ENCODE measurements around the gene STK17B. TPM values are rescaled to one million over a fixed set of nuclear protein-coding genes. Genes with fewer than 3 reads are reported as not detected.

Gene STK17B
- total and polyA plus RNA-seq, 2 of the 13 experiments (the other 11 are each of a cell fraction or from before 2014, with no cell fraction given) = 1.6 to 4.5 TPM

DNA sequence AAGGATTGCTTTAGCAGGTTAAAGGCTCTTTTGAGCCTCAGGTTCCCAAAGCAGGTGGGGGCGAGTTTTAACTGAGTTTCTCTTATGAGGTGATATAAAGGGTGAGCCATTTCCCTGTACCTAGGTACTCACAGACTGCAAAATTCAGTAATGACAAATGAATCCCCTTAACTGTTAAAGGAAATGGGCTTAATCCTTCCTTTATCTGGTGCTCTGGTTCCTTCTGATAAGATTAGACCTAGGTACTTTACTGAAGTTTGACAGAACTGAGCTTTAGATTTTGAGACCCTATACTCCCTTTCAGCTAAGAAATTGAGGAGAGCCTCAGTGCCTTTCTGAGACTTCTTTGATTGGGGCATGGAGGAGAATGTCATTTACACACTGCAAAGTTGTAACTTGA lies 42.6 kb downstream of the STK17B start:
- DNase-seq (ENCODE audit: low spot score) = no peak
- no TSS peak for BruUV-seq (replicated peaks)
- Histone ChIP-seq H3K9ac (ENCODE audit: insufficient read depth, low read depth, low read length) (no peak overlapping the region), H3K27me3 (ENCODE audit: control insufficient read depth in 1 of 2, insufficient read depth in 2 of 2, low read length in 2 of 2) (0 out of 5 replicates have a peak, but pooled peaks cover 0 to 5% of the 10 kb centered on the region in 2 experiments), H4K20me1 (ENCODE audit: insufficient read depth, low read length) (no peaks in the 10 kb centered on the region), H3K4me1 (ENCODE audit: insufficient read depth, low read length) (peaks cover 8% of the 10 kb centered on the region), H2AFZ (ENCODE audit: low read length) (no peak overlapping the region), H3K36me3 (replicated peaks in 1 of 2; ENCODE audit: control insufficient read depth in 1 of 2, insufficient read depth in 2 of 2, low read length in 2 of 2) (no peaks in the 10 kb centered on the region), H3K27ac (ENCODE audit: extremely low read length, insufficient read depth, low read length) (no peak overlapping the region), H3K4me3 (replicated peaks in 1 of 3; ENCODE audit: insufficient read depth in 1 of 3, low read depth in 2 of 3, low read length in 3 of 3) (no peak overlapping the region), H3K9me3 (ENCODE audit: low read length) (no peaks in the 10 kb centered on the region), H3K4me2 (ENCODE audit: low read depth, low read length) (no peak overlapping the region), H3K79me2 (ENCODE audit: insufficient read depth, low read length) (no peaks in the 10 kb centered on the region)
- TF ChIP-seq KDM5A (IDR thresholded peaks at IDR 0.05; ENCODE audit: borderline replicate concordance, low read length) (no peak), ZNF570 (CRISPR knock-in tag; IDR thresholded peaks at IDR 0.05; ENCODE audit: borderline replicate concordance) (no peak), TSC22D2 (CRISPR knock-in tag; IDR thresholded peaks at IDR 0.05; ENCODE audit: borderline replicate concordance) (no peak), MAZ (IDR thresholded peaks at IDR 0.05; ENCODE audit: borderline replicate concordance, low read depth, low read length) (no peak), MAZ (CRISPR knock-in tag; IDR thresholded peaks at IDR 0.05; ENCODE audit: low read depth) (no peak), AGO1 (IDR thresholded peaks at IDR 0.05; ENCODE audit: low read depth, low read length, poor library complexity, severe bottlenecking) (no peak), U2AF2 (IDR thresholded peaks at IDR 0.05; ENCODE audit: low read depth, low read length) (no peak), PHF5A (CRISPR knock-in tag; IDR thresholded peaks at IDR 0.05; ENCODE audit: low read depth, unreplicated experiment) (no peak), NFKBIZ (CRISPR knock-in tag; IDR thresholded peaks at IDR 0.05) (no peak), TGIF2 (CRISPR knock-in tag; IDR thresholded peaks at IDR 0.05) (no peak), ZNF549 (CRISPR knock-in tag; IDR thresholded peaks at IDR 0.05) (no peak), CC2D1A (CRISPR knock-in tag; IDR thresholded peaks at IDR 0.05) (no peak), PTBP1 (IDR thresholded peaks at IDR 0.05; ENCODE audit: low read depth, low read length, poor library complexity, severe bottlenecking) (no peak), REXO4 (CRISPR knock-in tag; IDR thresholded peaks at IDR 0.05; ENCODE audit: borderline replicate concordance) (no peak)
- TF ChIP-seq, protein P1, sequence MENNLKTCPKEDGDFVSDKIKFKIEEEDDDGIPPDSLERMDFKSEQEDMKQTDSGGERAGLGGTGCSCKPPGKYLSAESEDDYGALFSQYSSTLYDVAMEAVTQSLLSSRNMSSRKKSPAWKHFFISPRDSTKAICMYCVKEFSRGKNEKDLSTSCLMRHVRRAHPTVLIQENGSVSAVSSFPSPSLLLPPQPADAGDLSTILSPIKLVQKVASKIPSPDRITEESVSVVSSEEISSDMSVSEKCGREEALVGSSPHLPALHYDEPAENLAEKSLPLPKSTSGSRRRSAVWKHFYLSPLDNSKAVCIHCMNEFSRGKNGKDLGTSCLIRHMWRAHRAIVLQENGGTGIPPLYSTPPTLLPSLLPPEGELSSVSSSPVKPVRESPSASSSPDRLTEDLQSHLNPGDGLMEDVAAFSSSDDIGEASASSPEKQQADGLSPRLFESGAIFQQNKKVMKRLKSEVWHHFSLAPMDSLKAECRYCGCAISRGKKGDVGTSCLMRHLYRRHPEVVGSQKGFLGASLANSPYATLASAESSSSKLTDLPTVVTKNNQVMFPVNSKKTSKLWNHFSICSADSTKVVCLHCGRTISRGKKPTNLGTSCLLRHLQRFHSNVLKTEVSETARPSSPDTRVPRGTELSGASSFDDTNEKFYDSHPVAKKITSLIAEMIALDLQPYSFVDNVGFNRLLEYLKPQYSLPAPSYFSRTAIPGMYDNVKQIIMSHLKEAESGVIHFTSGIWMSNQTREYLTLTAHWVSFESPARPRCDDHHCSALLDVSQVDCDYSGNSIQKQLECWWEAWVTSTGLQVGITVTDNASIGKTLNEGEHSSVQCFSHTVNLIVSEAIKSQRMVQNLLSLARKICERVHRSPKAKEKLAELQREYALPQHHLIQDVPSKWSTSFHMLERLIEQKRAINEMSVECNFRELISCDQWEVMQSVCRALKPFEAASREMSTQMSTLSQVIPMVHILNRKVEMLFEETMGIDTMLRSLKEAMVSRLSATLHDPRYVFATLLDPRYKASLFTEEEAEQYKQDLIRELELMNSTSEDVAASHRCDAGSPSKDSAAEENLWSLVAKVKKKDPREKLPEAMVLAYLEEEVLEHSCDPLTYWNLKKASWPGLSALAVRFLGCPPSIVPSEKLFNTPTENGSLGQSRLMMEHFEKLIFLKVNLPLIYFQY (CRISPR knock-in tag; IDR thresholded peaks at IDR 0.05; ENCODE audit: borderline replicate concordance) = no peak
- TF ChIP-seq, protein P2, sequence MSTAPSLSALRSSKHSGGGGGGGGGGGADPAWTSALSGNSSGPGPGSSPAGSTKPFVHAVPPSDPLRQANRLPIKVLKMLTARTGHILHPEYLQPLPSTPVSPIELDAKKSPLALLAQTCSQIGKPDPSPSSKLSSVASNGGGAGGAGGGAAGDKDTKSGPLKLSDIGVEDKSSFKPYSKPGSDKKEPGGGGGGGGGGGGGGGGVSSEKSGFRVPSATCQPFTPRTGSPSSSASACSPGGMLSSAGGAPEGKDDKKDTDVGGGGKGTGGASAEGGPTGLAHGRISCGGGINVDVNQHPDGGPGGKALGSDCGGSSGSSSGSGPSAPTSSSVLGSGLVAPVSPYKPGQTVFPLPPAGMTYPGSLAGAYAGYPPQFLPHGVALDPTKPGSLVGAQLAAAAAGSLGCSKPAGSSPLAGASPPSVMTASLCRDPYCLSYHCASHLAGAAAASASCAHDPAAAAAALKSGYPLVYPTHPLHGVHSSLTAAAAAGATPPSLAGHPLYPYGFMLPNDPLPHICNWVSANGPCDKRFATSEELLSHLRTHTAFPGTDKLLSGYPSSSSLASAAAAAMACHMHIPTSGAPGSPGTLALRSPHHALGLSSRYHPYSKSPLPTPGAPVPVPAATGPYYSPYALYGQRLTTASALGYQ (CRISPR knock-in tag; IDR thresholded peaks at IDR 0.05) = no peak
- TF ChIP-seq, protein P3, sequence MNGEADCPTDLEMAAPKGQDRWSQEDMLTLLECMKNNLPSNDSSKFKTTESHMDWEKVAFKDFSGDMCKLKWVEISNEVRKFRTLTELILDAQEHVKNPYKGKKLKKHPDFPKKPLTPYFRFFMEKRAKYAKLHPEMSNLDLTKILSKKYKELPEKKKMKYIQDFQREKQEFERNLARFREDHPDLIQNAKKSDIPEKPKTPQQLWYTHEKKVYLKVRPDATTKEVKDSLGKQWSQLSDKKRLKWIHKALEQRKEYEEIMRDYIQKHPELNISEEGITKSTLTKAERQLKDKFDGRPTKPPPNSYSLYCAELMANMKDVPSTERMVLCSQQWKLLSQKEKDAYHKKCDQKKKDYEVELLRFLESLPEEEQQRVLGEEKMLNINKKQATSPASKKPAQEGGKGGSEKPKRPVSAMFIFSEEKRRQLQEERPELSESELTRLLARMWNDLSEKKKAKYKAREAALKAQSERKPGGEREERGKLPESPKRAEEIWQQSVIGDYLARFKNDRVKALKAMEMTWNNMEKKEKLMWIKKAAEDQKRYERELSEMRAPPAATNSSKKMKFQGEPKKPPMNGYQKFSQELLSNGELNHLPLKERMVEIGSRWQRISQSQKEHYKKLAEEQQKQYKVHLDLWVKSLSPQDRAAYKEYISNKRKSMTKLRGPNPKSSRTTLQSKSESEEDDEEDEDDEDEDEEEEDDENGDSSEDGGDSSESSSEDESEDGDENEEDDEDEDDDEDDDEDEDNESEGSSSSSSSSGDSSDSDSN (CRISPR knock-in tag; IDR thresholded peaks at IDR 0.05) = no peak
- FAIRE-seq = no peak
- in situ Hi-C loops (cut with HindIII; ENCODE audit: extremely low pct_ligation_motif_present, low pct_unique_long_range_greater_than_20kb) = no loop called here
- no peak for ATAC-seq
- intact Hi-C loops (cut with micrococcal nuclease; ENCODE audit: unreplicated experiment) = no loop called here
- ChIA-PET POLR2A (no interaction called here), CTCF (ENCODE audit: low intra/inter-chr PET ratio, low total read pairs) (no interaction called here)
- WGBS (ENCODE audit: low lambda C conversion rate) = 0% methylated on average over 1 of the region's 1 CpG

All from HepG2 (cell line).